ENCODE results near the gene ADAMTS15. TPM values are rescaled to one million over a fixed set of nuclear protein-coding genes. Genes with fewer than 3 reads are reported as not detected.

The ADAMTS15 gene
- total RNA-seq, 6 experiments from 2014 or later, result 0.19 to 1.1 (median 0.31) TPM; not detected in 1

- 68% methylated on average over 6 of the region's 6 CpGs for WGBS (ENCODE audit: insufficient coverage, low coverage, low lambda C conversion rate, missing lambda C conversion rate)
- DNase-seq (no peak), ATAC-seq (no peak)
- Histone ChIP-seq H3K9me3 (no peaks in the 10 kb centered on the region), H3K27me3 (no peaks in the 10 kb centered on the region), H3K27ac (no peak overlapping the region), H3K36me3 (no peaks in the 10 kb centered on the region), H3K4me3 (no peak overlapping the region), H3K4me1 (no peaks in the 10 kb centered on the region)
- TF ChIP-seq POLR2A (IDR thresholded peaks at IDR 0.05), result no peak
- TF ChIP-seq CTCF (IDR thresholded peaks at IDR 0.05), result no peak
- intact Hi-C loops (cut with DNase I), result loop anchor here in 1 of 2 donors (10.0 kb wide), 2 partner anchors 225 to 415 kb away; no protein-coding TSS in a partner anchor
Observed at GRCh38 chr11:130439876-130440275, 8.6 kb upstream of the ADAMTS15 start.

GRCh38 chr11:130441719-130442118 is 6.7 kb upstream of the ADAMTS15 start:
- ATAC-seq (no peak), DNase-seq (no peak)
- TF ChIP-seq CTCF (IDR thresholded peaks at IDR 0.05), result no peak
- no peak for TF ChIP-seq POLR2A (IDR thresholded peaks at IDR 0.05)
- Histone ChIP-seq H3K9me3 (no peaks in the 10 kb centered on the region), H3K4me3 (no peak overlapping the region), H3K27me3 (no peaks in the 10 kb centered on the region), H3K36me3 (no peaks in the 10 kb centered on the region), H3K27ac (no peak overlapping the region), H3K4me1 (no peaks in the 10 kb centered on the region)
- WGBS (ENCODE audit: insufficient coverage, low coverage, low lambda C conversion rate, missing lambda C conversion rate), result 89% methylated on average over 2 of the region's 2 CpGs
- intact Hi-C loops (cut with DNase I), result loop anchor here in 1 of 2 donors (10.0 kb wide), 1 partner anchor 413 kb away; no protein-coding TSS in a partner anchor

GRCh38 chr11:130442737-130443136 is 5.7 kb upstream of the ADAMTS15 start:
- DNase-seq, result no peak
- TF ChIP-seq POLR2A (IDR thresholded peaks at IDR 0.05), result no peak
- no peak for TF ChIP-seq CTCF (IDR thresholded peaks at IDR 0.05)
- no peak for ATAC-seq
- intact Hi-C loops (cut with DNase I), result loop anchor here in 1 of 2 donors (10.0 kb wide), 1 partner anchor 412 kb away; no protein-coding TSS in a partner anchor
- no peaks in the 10 kb centered on the region for H3K36me3 ChIP-seq
- no peak overlapping the region for H3K4me3 ChIP-seq
- no peak overlapping the region for H3K27ac ChIP-seq
- no peaks in the 10 kb centered on the region for H3K4me1 ChIP-seq
- no peaks in the 10 kb centered on the region for H3K9me3 ChIP-seq
- H3K27me3 ChIP-seq, result no peaks in the 10 kb centered on the region
- 42% methylated on average over 2 of the region's 4 CpGs for WGBS (ENCODE audit: insufficient coverage, low coverage, low lambda C conversion rate, missing lambda C conversion rate)

- intact Hi-C loops (cut with DNase I), result loop anchor here in 1 of 2 donors (10.0 kb wide), 1 partner anchor 409 kb away; no protein-coding TSS in a partner anchor
- Histone ChIP-seq H3K9me3 (no peaks in the 10 kb centered on the region), H3K27me3 (peaks cover 0 to 6% of the 10 kb centered on the region in 2 donors), H3K27ac (no peak overlapping the region), H3K36me3 (no peaks in the 10 kb centered on the region), H3K4me3 (no peak overlapping the region), H3K4me1 (peaks cover 0 to 16% (median 0%) of the 10 kb centered on the region in 4 donors)
- DNase-seq, result no peak
- TF ChIP-seq CTCF (IDR thresholded peaks at IDR 0.05) (no peak), POLR2A (IDR thresholded peaks at IDR 0.05) (no peak)
- 77% methylated on average over 3 of the region's 3 CpGs for WGBS (ENCODE audit: insufficient coverage, low coverage, low lambda C conversion rate, missing lambda C conversion rate)
- ATAC-seq, result no peak
Observed at GRCh38 chr11:130445788-130446187, 2.7 kb upstream of the ADAMTS15 start.
